HEK293T (cell line): Measurements from ENCODE around the gene GABBR2.

Experiments
- CTCF ChIA-PET: fragments of 350-600 bp; formaldehyde crosslinking; extraction: SDS; loops from one replicate; lab custom pipeline; 2021; ENCODE audit warnings: antibody characterized with exemption, inconsistent platforms; lab: Yijun Ruan, JAX
- POLR2A ChIA-PET: fragments of 350-600 bp; formaldehyde crosslinking; extraction: SDS; loops from one replicate; lab custom pipeline; 2020; ENCODE audit warnings: antibody characterized with exemption, inconsistent platforms; lab: Yijun Ruan, JAX
- DNase-seq: peaks from one replicate; pipeline ENCODE4 v3.0.0; 2012; ENCODE audit warnings: mixed read lengths; ENCODE audit errors: extremely low spot score
- ARNT ChIP-seq: fragments of 450-650 bp; IDR thresholded peaks from 2 replicates; pipeline ENCODE4 v1.6.1; 2017; ENCODE audit warnings: mild to moderate bottlenecking
- BHLHE40 ChIP-seq: fragments of 450-650 bp; IDR thresholded peaks from 2 replicates; pipeline ENCODE4 v1.6.1; 2016; ENCODE audit warnings: mild to moderate bottlenecking, moderate library complexity, borderline replicate concordance
- CTBP1 ChIP-seq: fragments of 450-650 bp; IDR thresholded peaks from 2 replicates; pipeline ENCODE4 v1.6.1; 2016; ENCODE audit warnings: borderline replicate concordance
- ELF4 ChIP-seq: fragments of 450-650 bp; IDR thresholded peaks from 2 replicates; pipeline ENCODE4 v1.6.1; 2017; ENCODE audit warnings: antibody characterized with exemption
- FOXA1 ChIP-seq: fragments of 450-650 bp; IDR thresholded peaks from 2 replicates; pipeline ENCODE4 v1.6.1; 2016; ENCODE audit warnings: mild to moderate bottlenecking
- FOXK2 ChIP-seq: fragments of 450-650 bp; IDR thresholded peaks from 2 replicates; pipeline ENCODE4 v1.6.1; 2016; ENCODE audit warnings: mild to moderate bottlenecking
- FOXM1 ChIP-seq: fragments of 450-650 bp; IDR thresholded peaks from 2 replicates; pipeline ENCODE4 v1.6.1; 2017; ENCODE audit warnings: mild to moderate bottlenecking, borderline replicate concordance
- HDGF ChIP-seq: fragments of 450-650 bp; IDR thresholded peaks from 2 replicates; pipeline ENCODE4 v1.6.1; 2017; ENCODE audit warnings: antibody characterized with exemption, borderline replicate concordance
- L3MBTL2 ChIP-seq: fragments of 450-650 bp; conservative IDR thresholded peaks from 2 replicates; pipeline ENCODE4 v1.6.1; 2016; ENCODE audit warnings: mild to moderate bottlenecking
- LEF1 ChIP-seq: fragments of 450-650 bp; IDR thresholded peaks from 2 replicates; pipeline ENCODE4 v1.6.1; 2017; ENCODE audit warnings: mild to moderate bottlenecking, borderline replicate concordance
- NFRKB ChIP-seq: fragments of 450-650 bp; IDR thresholded peaks from 2 replicates; pipeline ENCODE4 v1.6.1; 2016; ENCODE audit warnings: mild to moderate bottlenecking, moderate library complexity
- PKNOX1 ChIP-seq: fragments of 450-650 bp; IDR thresholded peaks from 2 replicates; pipeline ENCODE4 v1.6.1; 2016
- SP1 ChIP-seq: fragments of 450-650 bp; IDR thresholded peaks from 2 replicates; pipeline ENCODE4 v1.6.1; 2017
- SUZ12 ChIP-seq: fragments of 450-650 bp; IDR thresholded peaks from 2 replicates; pipeline ENCODE4 v1.6.1; 2016; ENCODE audit warnings: mild to moderate bottlenecking
- TARDBP ChIP-seq: fragments of 450-650 bp; IDR thresholded peaks from 2 replicates; pipeline ENCODE4 v1.6.1; 2016
- ZNF384 ChIP-seq: fragments of 450-650 bp; IDR thresholded peaks from 2 replicates; pipeline ENCODE4 v1.6.1; 2016

Gene GABBR2

DNA sequence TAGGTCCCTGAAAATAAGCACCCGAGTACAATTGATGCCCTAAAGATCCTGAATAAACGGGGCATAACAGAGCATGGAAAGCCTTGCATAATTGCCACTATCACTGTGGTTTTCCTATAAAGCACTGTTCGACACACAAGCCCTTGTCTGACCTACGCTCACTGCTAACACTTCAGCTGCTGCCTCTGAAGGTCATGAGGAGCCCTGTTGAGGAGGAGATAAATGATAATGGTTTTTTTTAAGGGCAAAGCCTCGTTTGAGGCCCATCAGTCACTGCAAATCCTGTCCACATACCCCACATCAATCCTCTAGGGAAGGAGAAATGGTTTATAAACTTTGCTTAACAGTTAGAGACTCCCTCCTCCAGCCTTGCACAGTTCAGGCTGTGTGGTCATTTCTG is 35.1 kb downstream of the GABBR2 start:
- CTCF ChIA-PET = no interaction called here
- TF ChIP-seq TARDBP (no peak), LEF1 (no peak), PKNOX1 (no peak), ZNF384 (no peak), ARNT (no peak), NFRKB (no peak), FOXM1 (no peak), ELF4 (no peak), FOXA1 (no peak), HDGF (no peak), L3MBTL2 (no peak), BHLHE40 (no peak), SP1 (no peak), SUZ12 (no peak), CTBP1 (no peak), FOXK2 (no peak)
- no peak for DNase-seq
- POLR2A ChIA-PET = no interaction called here

DNA sequence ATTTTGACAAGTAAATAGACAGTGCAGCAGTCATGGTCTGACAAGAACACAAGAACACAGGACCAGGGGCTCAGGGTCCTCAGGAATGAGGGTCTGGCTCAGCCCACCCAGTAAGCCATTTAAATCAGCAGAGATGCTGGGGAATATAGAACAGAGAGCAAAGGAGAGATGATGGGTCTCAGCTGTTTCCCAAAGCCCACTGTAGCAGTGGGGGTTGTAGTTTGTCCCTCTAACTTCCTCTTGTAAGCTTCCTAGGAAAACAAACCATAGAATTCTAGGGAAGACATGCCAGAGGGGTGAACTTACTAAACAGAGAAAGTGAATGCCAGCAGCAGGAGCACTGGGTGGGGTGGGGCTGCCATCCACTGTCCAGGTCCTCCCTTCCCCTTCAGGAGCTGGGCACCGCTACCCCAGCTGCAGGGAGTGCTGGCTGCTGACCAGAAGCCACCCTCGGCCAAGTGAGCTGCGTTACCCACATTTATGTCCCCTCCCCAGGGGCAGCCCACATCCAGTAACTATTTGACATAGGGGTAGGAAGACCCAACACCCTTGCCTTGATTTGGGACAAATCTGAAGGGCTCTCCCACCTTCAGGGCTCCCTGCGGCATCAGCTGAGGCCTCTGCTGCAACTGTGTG is 41.6 kb downstream of the GABBR2 start:
- ChIA-PET CTCF (no interaction called here), POLR2A (no interaction called here)
- TF ChIP-seq FOXA1 (no peak), FOXK2 (no peak), TARDBP (no peak), ZNF384 (no peak), NFRKB (no peak), SUZ12 (no peak), BHLHE40 (no peak), FOXM1 (no peak)
- no peak for DNase-seq

DNA sequence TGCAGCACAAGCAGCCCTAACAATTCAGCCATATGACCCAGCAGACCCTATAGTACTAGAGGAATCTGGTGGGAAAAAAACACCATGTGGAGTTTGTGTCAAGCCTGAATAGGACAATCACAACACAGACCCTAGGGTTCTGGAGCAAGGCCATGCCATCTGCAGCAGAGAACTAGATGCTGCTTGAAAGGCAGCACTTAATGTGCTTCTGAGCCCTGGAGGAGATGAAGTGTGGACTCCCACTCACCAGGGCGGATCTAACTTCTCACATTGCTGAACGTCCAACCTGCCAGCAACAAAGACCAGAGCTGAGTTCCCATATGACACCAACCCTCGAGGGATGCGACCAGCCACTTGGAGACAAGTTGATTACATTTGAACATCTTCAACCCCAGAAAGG is 43.2 kb downstream of the GABBR2 start:
- ChIA-PET POLR2A (no interaction called here), CTCF (no interaction called here)
- TF ChIP-seq TARDBP (no peak), ELF4 (no peak), FOXK2 (no peak), ARNT (no peak)
- no peak for DNase-seq

GRCh38 chr9:98660541-98660940 is 48.2 kb downstream of the GABBR2 start:
- POLR2A ChIA-PET = no interaction called here
- no peak for TF ChIP-seq NFRKB
- no peak for TF ChIP-seq FOXA1
- TF ChIP-seq PKNOX1 = no peak
- no peak for TF ChIP-seq TARDBP
- no peak for TF ChIP-seq SUZ12
- TF ChIP-seq ZNF384 = no peak
- no peak for TF ChIP-seq LEF1
- TF ChIP-seq SP1 = no peak
- no peak for TF ChIP-seq ELF4
- TF ChIP-seq FOXK2 = no peak
- no peak for TF ChIP-seq BHLHE40
- CTCF ChIA-PET = no interaction called here

GRCh38 chr9:98658951-98659351 is 49.8 kb downstream of the GABBR2 start:
- CTCF ChIA-PET = no interaction called here
- no peak for TF ChIP-seq ELF4
- no peak for TF ChIP-seq L3MBTL2
- no peak for TF ChIP-seq FOXM1
- TF ChIP-seq ARNT = no peak
- TF ChIP-seq NFRKB = no peak
- TF ChIP-seq SP1 = no peak
- no peak for TF ChIP-seq LEF1
- no peak for TF ChIP-seq BHLHE40
- DNase-seq = no peak
- POLR2A ChIA-PET = no interaction called here

More at GRCh38 chr9:98660541-98660940, 48.2 kb downstream of the GABBR2 start:
- DNase-seq = no peak

DNA sequence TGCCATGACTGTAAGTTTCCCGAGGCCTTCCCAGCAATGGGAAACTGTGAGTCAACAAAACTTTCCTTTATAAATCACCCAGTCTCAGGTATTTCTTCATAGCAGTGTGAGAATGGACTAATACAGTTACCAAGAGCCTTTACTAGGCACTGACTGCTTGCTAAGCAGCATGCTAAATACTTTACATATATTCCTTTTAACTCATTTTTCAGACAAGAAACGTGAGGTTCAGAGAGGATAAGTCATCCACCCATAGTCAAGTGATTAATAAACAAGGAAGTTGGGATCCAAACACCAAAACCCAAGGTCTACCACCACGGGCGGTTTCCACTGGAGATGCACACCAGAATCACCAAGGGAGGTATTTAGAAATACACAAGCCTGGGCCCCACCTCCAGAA is 50.8 kb downstream of the GABBR2 start:
- CTCF ChIA-PET = no interaction called here

More for the DNA sequence above, 50.8 kb downstream of the GABBR2 start:
- DNase-seq = no peak
- POLR2A ChIA-PET = no interaction called here
- TF ChIP-seq PKNOX1 (no peak), ELF4 (no peak), NFRKB (no peak)
